Gastroesophageal sphincter (tissue), 4 donors: Measurements from ENCODE around the gene MED29. TPM values are rescaled to one million over a fixed set of nuclear protein-coding genes. Genes with fewer than 3 reads are reported as not detected.
A peak's percentile ranks its signal among the peaks of the same experiment; 100 is the strongest.

ENCODE experiments used
- ATAC-seq: fragments of 150-250 bp; one replicate; pipeline ENCODE4 v1.9.1; 2016; ENCODE audit warnings: mild to moderate bottlenecking, moderate library complexity
- H3K27ac ChIP-seq, 4 donors: fragments of 200-600 bp; sonication (generic) in 3 of 4; 1 replicate in 3 of 4; 2 replicates in 1 of 4; pipeline ENCODE4 v1.5.1; 2016 to 2019
- H3K27me3 ChIP-seq: fragments of 200-600 bp; sonication (generic); one replicate; pipeline ENCODE4 v1.5.1; 2019
- H3K36me3 ChIP-seq, 2 donors: fragments of 200-600 bp; sonication (generic); one replicate each; pipeline ENCODE4 v1.5.1; 2019; ENCODE audit warnings: control low read depth in 1 of 2
- H3K4me1 ChIP-seq, 3 donors: fragments of 200-600 bp; sonication (generic); 1 replicate in 2 of 3; 2 replicates in 1 of 3; pipeline ENCODE4 v1.5.1; 2016 to 2019; ENCODE audit warnings: control low read depth in 2 of 3
- H3K4me3 ChIP-seq, 2 donors: fragments of 200-600 bp; sonication (generic); one replicate each; pipeline ENCODE4 v1.5.1; 2019; ENCODE audit warnings: mild to moderate bottlenecking in 1 of 2, moderate library complexity in 1 of 2
- H3K9me3 ChIP-seq, 3 donors: fragments of 200-600 bp; sonication (generic); one replicate each; pipeline ENCODE4 v1.5.1; 2017 to 2019; ENCODE audit warnings: control low read depth in 2 of 3
- EP300 ChIP-seq: sonication (generic); formaldehyde crosslinking; IDR thresholded peaks from one replicate; pipeline ENCODE4 v1.6.1; 2017; ENCODE audit warnings: antibody characterized with exemption, mild to moderate bottlenecking
- POLR2A ChIP-seq, 2 donors: fragments of 450-650 bp; IDR thresholded peaks; one replicate each; pipeline ENCODE4 v1.6.1; 2017; ENCODE audit warnings: antibody characterized with exemption in 2 of 2, mild to moderate bottlenecking in 2 of 2, moderate library complexity in 1 of 2
- POLR2AphosphoS5 ChIP-seq: sonication (generic); formaldehyde crosslinking; IDR thresholded peaks from one replicate; pipeline ENCODE4 v1.6.1; 2017; ENCODE audit warnings: antibody characterized with exemption
- WGBS, 2 donors: methylation state at CpG; one replicate each; pipeline ENCODE4 v1.1.5; 2018; ENCODE audit warnings: low coverage in 1 of 2; 5-methylcytosine and 5-hydroxymethylcytosine counted together
- total RNA-seq, 4 donors: library from RNA; depleted of rRNA; stranded (reverse); fragments of >200 nt; gene quantifications; one replicate each; pipeline ENCODE4 v1.1.0, GENCODE V29; 2016
- TF ChIP-seq, protein P1 (sequence below), 4 experiments: fragments of 200-600 bp in 2 of 4; fragments of 450-650 bp in 2 of 4; sonication (generic) in 1 of 4; IDR thresholded peaks; one replicate each; pipeline ENCODE4 v1.5.1; 2017 to 2019; ENCODE audit warnings: antibody characterized with exemption in 4 of 4, mild to moderate bottlenecking in 2 of 4, moderate library complexity in 2 of 4

MED29 gene
- total RNA-seq, 4 donors from 2014 or later, result 30.0 to 50.7 (median 36.4) TPM

DNA sequence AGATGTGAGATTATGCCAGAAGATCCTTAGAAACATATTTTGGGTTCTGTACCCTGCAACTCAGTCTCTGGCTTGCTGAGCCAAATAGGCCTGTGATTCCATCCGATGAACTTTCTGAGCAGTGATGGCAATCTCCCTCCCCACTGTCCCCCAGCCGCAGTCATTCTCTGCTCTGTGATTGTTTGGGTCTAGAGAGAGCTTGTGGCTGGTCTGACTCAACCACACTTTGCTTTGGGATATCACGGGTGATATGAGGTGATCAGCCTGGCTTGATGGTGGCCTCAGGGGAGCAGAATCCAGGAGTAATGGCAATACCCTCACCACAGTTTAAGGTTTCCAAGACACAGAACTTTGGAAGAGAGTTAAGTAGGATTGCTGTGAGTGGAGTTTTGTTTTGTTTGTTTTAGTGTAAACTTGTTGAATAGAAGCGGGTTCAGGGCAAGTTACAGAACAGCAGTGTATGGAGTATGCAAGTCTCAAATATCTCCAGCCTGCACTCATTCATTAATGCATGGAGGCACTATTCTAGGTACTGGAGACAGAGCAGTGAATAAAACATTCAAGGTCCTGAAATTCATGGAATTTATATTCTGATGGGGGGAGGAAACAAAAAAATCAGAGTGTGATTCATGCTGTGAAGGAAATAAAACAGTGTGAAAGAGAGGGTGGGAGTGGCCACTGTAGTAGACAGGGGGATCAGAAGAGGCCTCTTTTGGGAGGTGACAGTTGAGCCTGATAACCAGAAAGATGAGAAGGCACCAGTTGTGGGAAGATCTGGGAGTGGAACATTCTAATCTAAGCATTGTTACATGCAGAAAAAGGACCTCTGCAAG, 43.6 kb upstream of the MED29 start:
- Histone ChIP-seq H3K4me3 (no peak overlapping the region), H3K27me3 (no peaks in the 10 kb centered on the region), H3K36me3 (peaks cover 0 to 46% of the 10 kb centered on the region in 2 donors), H3K27ac (no peak overlapping the region), H3K4me1 (peaks cover 0 to 93% (median 30%) of the 10 kb centered on the region in 3 donors), H3K9me3 (no peaks in the 10 kb centered on the region)
- WGBS, 2 donors, result 80 to 100% methylated on average over 1 to 4 of the region's 4 CpGs
- TF ChIP-seq, protein P1, sequence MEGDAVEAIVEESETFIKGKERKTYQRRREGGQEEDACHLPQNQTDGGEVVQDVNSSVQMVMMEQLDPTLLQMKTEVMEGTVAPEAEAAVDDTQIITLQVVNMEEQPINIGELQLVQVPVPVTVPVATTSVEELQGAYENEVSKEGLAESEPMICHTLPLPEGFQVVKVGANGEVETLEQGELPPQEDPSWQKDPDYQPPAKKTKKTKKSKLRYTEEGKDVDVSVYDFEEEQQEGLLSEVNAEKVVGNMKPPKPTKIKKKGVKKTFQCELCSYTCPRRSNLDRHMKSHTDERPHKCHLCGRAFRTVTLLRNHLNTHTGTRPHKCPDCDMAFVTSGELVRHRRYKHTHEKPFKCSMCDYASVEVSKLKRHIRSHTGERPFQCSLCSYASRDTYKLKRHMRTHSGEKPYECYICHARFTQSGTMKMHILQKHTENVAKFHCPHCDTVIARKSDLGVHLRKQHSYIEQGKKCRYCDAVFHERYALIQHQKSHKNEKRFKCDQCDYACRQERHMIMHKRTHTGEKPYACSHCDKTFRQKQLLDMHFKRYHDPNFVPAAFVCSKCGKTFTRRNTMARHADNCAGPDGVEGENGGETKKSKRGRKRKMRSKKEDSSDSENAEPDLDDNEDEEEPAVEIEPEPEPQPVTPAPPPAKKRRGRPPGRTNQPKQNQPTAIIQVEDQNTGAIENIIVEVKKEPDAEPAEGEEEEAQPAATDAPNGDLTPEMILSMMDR (IDR thresholded peaks at IDR 0.05), result no peak
- TF ChIP-seq EP300, result no peak
- TF ChIP-seq POLR2A (IDR thresholded peaks at IDR 0.05), result no peak
- no peak for TF ChIP-seq POLR2AphosphoS5
- ATAC-seq, result no peak

DNA sequence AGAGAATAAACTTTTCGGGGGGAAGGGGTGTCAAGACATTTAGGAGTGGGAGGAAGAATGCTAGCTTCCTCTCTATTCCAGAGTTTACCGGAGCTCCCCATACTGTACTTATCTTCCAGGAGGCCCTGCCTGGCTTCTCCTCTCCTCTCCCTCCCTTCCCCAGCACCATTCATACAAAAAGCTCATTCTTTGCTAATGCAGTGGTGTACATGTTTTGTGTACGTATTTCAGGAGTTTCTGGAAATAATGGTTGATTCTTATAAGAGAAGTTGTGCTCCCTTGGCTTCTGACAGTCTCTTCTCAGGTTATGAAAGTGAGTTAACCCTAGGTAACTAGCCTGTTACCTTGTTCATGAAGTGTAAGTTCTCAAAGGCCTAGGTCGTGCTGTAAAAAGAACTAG, 41.9 kb upstream of the MED29 start:
- Histone ChIP-seq H3K4me3 (no peak overlapping the region), H3K36me3 (peaks cover 0 to 63% of the 10 kb centered on the region in 2 donors), H3K4me1 (peaks cover 0 to 87% (median 20%) of the 10 kb centered on the region in 3 donors), H3K27me3 (no peaks in the 10 kb centered on the region), H3K9me3 (no peaks in the 10 kb centered on the region), H3K27ac (peak overlapping the region in 1 of 4 donors; percentile 4)
- no peak for ATAC-seq
- TF ChIP-seq, protein P1 (IDR thresholded peaks at IDR 0.05), result no peak
- TF ChIP-seq POLR2A (IDR thresholded peaks at IDR 0.05) (no peak), POLR2AphosphoS5 (no peak), EP300 (no peak)
- WGBS, 2 donors, result 78 to 82% methylated on average over 2 to 4 of the region's 4 CpGs

DNA sequence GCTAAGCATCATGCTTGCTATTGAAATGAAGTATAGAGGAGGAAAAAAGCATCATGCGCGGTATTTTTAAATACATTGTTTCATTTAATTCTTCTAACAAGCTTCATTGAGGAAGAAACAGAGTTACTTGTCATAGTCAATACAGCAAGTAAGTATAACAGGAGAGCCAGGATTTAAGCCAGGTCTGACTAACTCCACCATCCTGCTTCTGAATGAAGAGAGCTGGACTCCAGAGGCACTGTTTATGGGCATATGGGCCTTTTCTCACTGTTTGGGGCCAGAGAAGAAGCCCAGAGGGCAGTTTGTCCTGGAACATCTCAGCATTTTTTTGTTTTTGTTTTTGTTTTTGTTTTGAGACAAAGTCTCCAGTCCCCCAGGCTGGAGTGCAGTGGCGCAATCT, 41.0 kb upstream of the MED29 start:
- H3K4me3 ChIP-seq, result no peak overlapping the region
- no peak for ATAC-seq
- peaks cover 0 to 78% (median 13%) of the 10 kb centered on the region in 3 donors for H3K4me1 ChIP-seq
- peaks cover 0 to 71% of the 10 kb centered on the region in 2 donors for H3K36me3 ChIP-seq
- TF ChIP-seq POLR2AphosphoS5 (no peak), EP300 (no peak), POLR2A (IDR thresholded peaks at IDR 0.05) (no peak)
- TF ChIP-seq, protein P1 (IDR thresholded peaks at IDR 0.05), result no peak
- no peak overlapping the region for H3K27ac ChIP-seq
- WGBS, 2 donors, result 97% methylated on average over 3 of the region's 3 CpGs; no CpG with 5 or more reads in 1 of the 2 donors
- no peaks in the 10 kb centered on the region for H3K27me3 ChIP-seq
- no peaks in the 10 kb centered on the region for H3K9me3 ChIP-seq

DNA sequence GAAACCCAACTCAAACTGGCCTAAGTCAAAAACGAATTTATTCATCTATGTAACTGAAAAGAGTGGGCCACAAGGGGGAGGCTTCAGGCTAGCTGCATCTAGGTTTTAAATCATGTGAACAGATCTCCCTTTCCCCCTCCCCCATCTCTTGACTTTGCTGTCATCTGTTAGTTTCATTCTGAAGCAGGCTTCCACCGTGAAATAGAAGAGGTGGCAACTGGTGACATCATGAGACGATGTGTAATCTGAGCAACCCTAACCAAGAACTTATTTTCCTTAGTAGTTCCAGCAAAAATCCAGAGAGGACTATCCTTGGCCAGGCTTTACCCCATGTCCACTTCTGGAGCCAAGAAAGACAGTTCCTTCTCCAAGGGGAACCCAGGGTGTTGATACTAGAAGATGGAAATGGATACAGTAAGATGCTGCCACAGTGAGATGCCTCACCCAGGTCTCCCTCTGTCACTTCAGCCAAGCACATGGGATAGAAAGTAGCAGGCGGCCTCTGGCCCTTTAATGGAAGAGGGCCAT, 39.6 kb upstream of the MED29 start:
- 46 to 60% methylated on average over 3 to 4 of the region's 4 CpGs for WGBS, 2 donors
- Histone ChIP-seq H3K4me1 (peaks cover 0 to 64% (median 4%) of the 10 kb centered on the region in 3 donors), H3K27me3 (no peaks in the 10 kb centered on the region), H3K36me3 (peaks cover 0 to 79% of the 10 kb centered on the region in 2 donors), H3K9me3 (no peaks in the 10 kb centered on the region), H3K4me3 (no peak overlapping the region), H3K27ac (peak overlapping the region in 3 of 4 donors; percentile 35 to 46 (median 41))
- no peak for TF ChIP-seq EP300
- TF ChIP-seq, protein P1 (IDR thresholded peaks at IDR 0.05), result no peak
- ATAC-seq, result peak; percentile 69
